ENCODE measurements around the gene FIGLA.
"Not testable (repeated sequence)": the region's sequence is repeated elsewhere in the genome, so short reads cannot be mapped to it uniquely, and the experiment has no call there.

Gene FIGLA

DNA sequence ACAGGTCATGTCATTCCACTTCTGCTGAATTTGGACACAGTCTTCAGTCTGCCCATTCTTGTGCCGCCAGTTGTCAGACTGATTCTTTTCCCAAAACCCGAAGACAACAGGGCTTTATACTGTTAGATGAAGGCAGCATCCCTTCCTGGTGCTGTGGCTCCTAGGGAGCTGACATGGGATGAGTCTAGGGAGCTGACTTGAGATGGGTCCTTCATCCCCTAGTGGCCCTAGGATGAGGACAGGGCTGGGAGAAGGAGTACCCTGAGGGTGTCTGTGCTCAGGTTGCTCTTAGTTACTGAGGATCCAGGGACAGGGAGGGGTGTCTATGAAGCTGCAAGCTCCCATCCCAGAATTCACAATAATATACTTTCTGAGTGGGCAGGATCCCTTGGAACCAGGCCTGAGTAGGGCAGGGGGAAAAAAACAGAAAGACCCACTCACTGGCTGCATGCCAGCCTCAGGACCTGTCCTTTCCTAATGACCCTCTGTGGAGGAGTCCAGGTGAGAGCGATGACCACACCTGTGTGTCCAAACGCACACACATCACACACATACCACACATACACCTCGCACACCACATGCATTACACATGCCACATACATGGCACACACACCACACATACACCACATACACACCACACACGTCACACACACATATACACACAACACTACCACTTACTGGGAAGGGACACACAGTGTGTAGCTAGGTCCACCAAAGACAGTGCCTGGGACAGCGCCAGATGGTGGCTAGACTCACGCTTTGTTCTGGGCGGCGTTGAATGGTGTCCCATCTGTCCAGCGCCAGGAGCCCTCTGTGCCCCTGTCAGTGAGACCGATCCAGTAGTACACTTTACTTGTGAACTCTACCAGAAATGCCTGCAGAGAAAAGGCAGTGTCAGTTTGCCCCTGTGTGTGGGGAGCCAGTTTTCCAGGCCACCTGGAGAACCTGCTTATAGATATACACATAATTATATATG, 18.8 kb upstream of the FIGLA start:
- DNase-seq (ENCODE audit: low read depth in 2 of 2) = no peak

DNA sequence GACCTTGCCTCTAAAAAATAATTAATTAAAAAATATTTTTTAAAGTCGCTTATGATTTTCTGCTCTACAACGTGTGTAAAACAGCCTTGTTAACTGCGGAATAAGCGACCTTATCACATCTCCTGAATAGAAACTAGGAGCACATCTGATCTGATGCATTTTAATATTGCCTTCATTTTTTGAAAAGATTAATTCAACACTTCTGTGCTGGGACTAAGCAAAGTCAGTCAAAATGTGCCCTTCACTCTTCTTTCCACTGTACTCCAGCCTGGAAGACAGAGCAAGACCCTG, 17.3 kb upstream of the FIGLA start:
- DNase-seq (ENCODE audit: low read depth in 2 of 2) = no peak

DNA sequence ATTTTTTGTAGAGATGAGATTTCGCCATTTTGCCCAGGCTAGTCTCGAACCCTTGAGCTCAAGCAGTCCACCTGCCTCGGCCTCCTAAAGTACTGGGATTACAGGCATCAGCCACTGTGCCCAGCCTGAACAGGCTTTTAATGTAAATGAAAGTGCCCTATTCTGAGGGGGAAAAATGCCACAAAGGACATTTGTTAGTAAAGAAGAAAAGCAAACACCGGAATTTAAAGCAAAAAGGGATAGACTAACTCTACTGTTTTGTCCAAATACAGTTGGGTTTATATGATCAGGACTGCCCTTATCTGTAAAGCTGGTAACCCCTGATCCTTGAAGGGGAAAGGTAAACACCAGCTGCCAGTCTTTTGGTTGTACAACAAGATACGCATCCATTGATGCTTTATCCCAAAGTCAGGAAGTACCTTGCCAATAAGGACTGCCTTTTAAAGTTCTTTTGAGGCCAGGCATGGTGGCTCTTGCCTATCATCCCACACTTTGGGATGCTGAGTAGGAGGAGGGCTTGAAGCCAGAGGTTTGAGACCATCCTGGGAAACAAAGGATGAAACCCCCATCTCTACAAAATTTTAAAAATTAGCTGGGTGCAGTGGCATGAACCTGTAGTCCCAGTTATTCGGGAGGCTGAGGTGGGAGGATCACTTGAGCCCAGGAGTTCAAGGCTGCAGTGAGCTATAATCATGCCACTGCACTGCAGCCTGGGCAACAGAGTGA, 16.8 kb upstream of the FIGLA start:
- DNase-seq (ENCODE audit: low read depth in 2 of 2) = no peak

DNA sequence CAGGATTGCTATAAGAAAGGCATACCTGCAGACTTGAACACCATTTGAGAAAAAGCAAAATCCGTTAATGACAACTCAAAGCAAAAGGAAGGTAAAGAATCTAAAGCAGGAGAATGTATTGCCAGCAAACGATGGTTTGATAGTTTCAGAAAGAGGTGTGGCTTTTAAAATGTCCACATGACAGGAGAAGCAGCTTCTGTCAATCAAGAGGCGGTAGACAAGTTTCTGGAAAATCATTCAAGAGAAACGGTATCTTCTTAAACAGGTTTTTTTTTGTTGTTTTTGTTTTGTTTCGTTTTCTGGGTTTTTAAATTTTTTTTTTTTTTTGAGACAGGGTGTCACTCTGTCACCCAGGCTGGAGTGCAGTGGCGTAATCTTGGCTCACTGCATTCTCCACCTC, 16.2 kb upstream of the FIGLA start:
- DNase-seq (ENCODE audit: low read depth in 2 of 2) = no peak

DNA sequence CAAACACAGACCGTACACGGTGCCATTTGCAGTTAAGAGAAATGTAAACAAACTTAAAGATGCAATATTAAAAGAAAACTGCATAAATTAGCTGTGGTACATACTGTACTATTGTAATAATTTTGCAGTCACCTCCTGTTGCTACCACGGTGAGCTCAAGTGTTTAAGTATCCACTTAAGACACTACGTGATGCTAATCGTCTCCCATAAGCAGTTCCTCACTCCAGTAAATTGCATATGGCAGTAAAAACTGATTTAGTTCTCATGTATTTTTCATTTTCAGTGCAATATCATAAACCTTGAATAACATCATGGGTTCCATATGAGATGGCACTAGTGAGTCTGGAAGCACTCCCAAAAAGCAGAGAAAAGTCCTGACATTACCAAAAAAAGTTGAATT, 15.6 kb upstream of the FIGLA start:
- no peak for DNase-seq (ENCODE audit: low read depth in 2 of 2)

DNA sequence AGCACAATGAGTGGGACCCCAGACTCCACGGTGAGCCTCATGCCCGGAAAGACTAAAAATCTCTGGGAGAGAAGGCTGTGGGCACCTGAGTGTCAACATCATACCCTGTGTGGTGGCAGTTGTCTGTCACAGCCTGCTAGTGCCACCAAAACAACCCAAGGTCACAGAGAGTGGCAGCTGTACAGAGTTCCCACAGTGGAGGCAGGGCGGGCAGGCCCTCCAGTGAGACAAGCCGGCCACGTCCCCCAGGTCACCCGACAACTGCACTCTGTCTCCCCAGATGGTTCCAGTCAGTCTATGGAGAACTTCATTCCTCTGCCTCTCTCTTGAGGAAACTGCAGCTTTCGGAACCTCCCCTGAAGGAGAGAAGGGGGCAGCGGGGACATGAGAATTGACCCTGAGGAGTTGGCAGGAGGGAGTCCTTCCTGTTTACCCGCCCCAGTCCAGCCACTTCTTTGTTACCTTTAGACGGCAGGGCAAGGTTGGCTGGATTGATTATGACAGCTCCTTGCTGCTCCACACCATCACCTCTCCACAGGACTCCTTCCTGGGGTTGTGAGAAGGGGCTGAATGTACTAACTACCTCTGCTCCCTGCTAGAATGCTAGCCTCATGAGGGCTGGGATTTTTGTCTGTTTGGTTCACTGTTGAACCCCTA, 11.3 kb upstream of the FIGLA start:
- DNase-seq (ENCODE audit: low read depth in 2 of 2) = no peak

DNA sequence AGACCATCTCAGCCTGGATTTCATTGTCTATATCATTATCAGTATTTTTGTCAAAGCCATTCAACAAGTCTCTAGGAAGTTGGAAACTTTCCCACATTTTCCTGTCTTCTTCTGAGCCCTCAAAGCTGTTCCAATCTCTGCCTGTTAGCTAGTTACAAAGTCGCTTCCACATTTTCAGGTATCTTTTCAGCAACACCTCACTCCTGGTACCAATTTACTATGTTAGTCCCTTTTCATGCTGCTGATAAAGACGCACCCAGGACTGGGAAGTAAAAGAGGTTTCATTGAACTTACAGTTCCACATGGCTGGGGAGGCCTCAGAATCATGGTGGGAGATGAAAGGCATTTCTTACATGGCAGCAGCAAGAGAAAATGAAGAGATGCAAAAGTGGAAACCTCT, 9.3 kb upstream of the FIGLA start:
- DNase-seq (ENCODE audit: low read depth in 2 of 2) = no peak

DNA sequence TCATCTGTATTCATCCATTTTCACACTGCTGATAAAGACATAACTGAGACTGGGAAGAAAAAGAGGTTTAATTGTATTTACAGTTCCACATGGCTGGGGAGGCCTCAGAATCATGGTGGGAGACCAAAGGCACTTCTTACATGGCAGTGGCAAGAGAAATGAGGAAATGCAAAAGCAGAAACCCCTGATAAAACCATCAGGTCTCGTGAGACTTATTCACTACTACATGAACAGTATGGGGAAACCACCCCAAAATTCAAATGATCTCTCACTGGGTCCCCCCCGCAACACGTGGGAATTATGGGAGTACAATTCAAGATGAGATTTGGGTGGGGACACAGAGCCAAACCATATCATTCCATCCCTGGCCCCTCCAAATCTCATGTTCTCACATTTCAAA, 7.6 kb upstream of the FIGLA start:
- not testable (repeated sequence) for DNase-seq (ENCODE audit: low read depth in 2 of 2)

DNA sequence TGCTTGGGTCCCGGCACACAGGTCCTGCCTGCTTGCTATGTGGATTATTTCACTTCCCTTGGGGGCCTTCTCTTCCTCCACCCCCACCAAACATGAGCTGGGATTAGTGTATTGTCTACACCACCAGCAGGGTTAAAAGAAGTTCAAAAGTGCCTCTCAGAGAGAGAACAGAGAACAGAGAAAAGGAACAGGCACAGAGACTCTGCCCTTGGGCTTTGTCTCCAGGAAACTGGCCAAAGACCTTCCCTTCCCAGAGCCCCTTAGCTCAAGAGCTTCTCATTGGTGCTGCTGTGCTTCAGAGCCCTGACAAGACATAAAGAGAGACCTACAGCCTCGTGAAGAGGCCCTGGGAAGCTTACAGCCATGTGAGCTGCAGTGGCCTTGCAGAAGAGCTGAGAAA, 7.1 kb upstream of the FIGLA start:
- no peak for DNase-seq (ENCODE audit: low read depth in 2 of 2)

DNA sequence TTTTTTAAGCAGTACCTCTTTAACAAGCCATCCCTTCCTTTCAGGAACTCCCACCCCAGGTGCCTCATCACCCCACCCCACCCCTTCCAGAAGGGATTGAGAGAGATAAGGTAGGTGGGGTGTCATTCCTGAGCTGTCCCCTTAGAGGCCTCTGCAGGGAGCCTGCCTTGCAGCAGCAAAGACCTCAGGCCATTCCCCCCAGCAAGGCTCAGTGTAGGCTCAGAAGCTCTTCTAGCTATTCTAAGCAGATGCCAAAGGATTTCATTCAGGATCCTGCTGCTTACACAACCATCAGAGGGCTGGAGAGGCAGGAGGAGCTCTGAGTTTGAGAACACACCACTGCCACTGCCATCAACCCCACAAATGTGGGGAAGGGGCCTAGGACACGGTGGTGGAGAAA, 5.8 kb upstream of the FIGLA start:
- DNase-seq (ENCODE audit: low read depth in 2 of 2) = no peak

DNA sequence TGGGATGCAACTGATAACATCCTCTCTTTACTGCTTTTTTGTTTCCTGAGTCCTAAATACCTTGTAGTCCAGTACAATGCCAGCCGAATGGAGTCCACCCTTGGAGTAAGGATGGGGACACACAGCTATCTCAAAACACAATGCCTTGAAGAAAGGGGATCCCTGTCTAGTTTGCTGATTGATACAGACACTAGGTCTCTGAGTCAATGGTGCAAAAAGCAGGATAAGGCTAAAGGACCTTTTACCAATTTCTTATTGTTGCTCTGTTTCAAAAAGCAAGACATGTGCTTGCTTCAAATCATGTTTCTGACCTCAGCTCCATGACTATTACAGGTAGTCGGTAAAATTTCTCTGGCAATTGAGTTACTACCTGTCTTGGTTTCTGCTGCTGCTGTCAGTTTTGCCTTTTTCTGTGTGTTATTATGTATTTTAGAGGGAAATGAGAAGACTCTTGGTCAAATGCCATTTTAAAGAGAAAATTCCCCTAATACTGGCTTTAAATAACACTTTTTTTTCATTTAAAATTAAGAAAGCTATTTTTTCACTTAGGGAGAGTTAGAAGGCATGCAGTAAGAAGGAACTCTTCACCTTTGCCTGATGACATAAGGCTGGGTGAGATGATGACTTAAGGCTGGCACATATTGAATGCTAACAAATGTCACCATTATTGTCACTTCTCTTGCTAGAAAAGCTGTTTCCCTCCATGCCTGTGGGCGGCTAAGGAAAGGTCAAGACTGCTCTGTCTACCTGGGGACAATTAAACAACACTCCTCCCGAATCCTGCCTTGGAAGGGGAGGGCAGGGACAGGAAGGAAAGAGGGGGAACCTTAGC, 4.9 kb upstream of the FIGLA start:
- DNase-seq (ENCODE audit: low read depth in 2 of 2) = no peak

DNA sequence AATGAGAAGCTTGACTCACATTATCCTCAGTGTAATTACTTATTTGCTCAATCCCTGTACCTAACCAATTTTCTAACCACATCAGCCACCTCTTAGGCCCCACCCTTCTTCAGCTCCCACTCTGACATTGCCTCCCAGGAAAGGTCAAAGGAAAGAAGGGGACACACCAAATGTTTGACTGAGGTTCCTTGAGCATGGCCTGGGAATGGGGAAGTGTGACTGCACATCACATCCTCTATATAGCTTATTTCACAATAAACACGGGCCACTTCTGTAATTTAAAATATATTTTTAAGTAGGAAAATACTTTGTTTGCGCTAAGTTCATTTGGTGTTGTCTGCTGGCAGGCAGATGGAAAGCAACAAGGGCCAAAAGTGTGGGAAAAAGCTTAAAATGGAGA, 3.0 kb upstream of the FIGLA start:
- DNase-seq (ENCODE audit: low read depth in 2 of 2) = no peak

DNA sequence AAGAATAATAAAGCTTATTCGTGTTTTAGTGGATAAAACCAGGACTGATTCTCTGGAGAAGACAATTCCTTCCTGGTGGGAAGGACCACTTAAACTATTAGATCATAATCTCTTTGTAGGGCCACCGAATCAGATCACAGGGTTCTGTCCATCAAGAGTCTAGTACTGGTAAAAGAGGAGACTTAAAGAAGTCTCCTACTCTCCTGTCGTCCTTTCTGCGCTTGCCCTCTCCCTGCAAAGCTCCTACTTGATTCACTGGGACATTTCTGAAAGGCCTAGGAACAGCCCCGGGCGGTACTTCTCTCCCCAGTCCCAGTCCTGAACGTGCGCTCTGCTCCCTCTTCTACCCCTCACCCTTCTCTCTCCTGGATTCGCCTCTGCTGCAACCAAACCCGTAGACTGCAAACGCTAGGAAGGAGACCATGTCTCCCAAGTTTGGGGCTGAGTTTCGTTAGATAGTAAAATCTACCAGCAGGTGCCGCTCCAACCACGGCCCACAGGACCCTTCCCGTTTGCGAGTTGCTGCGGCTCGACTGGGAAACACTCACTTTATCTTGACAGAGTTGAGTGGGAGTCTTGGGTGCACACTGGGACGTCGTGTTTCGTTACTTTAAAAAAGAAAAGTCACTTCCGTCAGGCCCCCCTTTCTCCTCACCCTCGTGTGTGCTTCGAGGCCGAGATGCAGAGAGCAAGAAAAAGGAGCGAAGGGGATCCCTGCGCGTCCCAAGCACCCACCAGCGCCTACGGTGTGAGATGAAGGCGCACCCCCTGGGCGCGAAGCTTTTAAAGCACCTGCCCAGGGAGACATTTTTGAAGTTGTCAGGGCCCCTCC, 923 bp downstream of the FIGLA start:
- DNase-seq (ENCODE audit: low read depth in 2 of 2) = peak; percentile 33 to 43

DNA sequence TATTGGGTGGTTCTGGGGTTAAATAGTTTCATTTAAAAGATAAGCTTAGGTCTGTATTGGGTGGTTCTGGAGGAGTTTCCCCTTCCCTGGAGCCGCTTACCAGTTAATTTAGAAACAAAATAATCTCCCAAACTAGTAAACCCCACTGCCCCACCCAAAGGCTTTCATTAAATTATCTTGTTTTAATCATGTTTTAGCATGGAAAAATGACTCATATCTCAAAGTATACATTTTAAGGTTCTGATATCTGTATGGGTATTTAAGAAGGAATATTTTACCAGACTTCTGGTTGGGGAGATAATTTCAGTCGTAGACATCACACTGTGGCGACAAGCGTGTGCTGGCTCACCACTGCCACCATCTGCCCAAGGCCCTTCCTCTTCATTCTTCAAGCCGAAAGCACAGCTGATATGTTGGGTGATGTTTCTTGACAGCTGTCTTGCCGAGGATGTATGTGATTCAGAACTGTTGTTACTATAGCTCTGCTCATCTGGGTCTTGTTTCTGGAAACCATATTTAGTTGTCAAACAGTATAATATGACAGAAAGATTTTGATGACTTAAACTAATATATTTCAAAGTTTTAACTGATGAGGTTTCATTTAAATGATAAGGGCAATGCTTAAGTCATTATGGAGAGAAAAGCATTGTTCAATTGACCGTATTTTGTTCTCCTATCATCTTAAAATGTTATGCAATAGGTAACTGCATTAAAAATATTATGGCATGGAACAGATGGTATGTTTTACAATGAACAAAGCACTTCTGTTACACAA, 5.1 kb downstream of the FIGLA start:
- peak in 1 of 2 donors; percentile 11 for DNase-seq (ENCODE audit: low read depth in 2 of 2)

DNA sequence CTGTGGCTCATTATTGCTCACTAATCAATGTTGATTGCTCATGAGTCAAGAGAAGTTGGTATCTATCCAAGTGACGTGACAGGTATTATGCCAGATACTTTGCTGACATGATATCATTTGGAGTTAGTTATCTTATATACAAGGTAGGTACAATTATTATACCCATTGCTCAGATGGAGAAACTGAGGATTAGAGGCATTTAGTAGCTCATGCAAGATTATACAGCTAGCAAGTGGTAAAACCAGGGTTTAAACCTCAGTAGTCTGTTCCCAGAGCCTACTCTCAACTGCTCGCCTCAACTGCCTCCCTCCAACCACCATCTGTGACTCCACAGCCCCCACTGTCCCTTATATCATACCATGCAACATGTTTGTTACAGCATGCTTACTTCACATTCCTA, 6.1 kb downstream of the FIGLA start:
- no peak for DNase-seq (ENCODE audit: low read depth in 2 of 2)

DNA sequence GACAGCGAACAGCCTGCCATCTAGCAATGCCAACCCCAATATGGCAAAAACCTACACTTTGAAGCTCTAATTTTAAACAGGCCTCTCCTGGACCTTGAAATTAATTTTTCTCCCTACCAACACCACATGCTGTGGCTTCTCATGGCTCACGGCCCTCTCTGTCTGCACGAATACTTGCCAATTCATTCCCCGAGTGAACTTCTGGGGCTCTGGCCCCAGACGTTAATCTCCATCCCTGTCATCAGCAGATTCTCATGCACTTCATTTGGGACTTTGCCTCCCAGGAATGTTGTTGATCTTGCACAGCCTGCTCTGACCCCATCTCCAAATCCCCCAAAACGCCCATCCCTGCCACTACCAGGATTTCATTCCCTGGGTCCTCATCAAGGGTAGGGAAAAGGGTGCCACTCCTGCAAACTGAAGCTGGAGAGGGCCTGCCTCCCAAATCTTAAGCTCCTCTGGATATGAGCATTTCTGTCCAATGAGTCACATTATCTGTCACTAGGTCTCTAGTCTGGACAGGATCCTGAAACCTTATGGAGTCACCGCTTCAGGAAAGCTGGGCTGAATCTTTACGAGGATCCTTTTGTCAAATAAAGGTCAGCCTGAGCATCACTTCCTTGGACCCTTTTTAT, 10.4 kb downstream of the FIGLA start:
- no peak for DNase-seq (ENCODE audit: low read depth in 2 of 2)

DNA sequence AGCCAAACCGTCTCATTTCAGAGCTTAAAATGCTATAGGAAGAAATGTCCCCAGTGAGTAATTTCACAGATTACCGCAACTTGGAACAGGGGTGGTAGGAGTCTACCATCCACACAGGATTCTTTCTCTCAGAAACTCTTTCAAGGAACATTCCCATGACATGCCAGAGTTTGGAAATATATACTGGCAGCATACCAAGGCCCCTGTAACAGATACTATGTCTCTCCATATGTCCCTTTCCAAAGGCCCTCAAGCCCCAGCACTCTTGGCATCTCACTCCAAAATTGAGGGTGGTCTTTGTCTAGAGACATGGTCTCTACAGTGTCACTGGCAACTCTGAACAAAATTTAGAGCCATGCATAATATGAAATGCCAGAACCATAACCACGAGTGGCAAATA, 11.0 kb downstream of the FIGLA start:
- DNase-seq (ENCODE audit: low read depth in 2 of 2) = no peak

DNA sequence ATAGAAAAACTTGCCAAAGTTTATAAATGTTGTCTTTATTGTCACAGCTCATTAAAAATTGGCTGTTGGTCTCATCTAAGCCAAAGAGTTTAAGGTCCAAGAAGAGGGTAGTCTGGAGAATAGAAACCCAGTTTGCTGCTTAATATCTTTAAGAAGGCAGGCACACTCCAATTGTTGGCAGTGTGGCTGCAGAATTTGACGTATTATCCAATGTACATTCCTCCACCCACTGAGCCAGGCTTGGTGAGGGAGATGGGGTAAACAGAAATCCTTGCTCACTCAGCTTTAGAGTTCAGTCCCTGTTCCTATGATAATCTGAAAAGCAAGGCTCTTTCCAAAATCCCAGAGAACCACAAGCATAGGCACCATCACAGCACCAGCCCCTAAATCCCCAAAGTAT, 11.8 kb downstream of the FIGLA start:
- DNase-seq (ENCODE audit: low read depth in 2 of 2) = no peak

DNA sequence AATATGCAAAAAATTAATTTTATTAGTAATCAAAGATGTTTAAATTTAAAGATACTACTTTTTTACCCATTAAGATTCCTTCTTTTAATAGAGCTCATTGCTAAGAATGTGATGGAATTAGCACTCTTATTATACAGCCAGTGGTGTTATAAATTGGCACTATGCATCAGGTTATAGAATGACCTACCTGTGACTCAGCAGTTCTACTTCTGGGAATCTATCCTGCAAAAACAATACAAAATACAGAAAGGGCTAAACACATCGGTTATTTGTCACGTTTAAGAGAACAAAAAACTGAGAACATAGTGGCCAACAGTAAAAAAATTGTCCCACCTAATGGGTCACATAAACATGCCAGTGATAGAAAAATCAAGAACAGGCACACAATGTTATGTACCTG, 13.0 kb downstream of the FIGLA start:
- DNase-seq (ENCODE audit: low read depth in 2 of 2) = no peak

DNA sequence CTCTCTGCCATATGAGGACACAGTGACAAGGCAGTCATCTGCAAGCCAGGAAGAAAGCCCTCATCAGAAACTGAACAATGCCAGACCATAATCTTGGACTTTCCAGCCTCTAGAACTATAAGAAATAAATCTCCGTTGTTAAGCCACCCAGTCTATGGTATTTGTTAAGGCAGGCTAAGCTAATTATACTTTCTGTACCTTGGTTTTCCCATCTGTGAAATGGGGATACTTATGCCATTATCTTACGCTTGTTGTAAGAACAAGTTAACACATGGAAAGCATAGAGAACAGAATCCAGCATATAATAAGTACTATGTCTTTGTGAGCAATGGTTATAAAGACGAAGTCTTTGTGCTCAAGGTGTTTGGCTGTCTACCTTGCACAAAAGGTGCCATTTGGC, 14.2 kb downstream of the FIGLA start:
- no peak for DNase-seq (ENCODE audit: low read depth in 2 of 2)

All from stimulated activated CD8-positive, alpha-beta memory T cell treated with anti-CD3 and anti-CD28 coated beads, Interleukin-7, amount 100 ng/mL, for 1 hour (primary cell).